DND-41 (cell line): ENCODE measurements around the gene MPI.

Source experiments
- ATAC-seq: fragments of 200-7000 bp; cut with Tn5 transposase; 3 replicates; pipeline ENCODE4 v1.9.1; 2021; ENCODE audit warnings: low read depth; ENCODE audit not compliant: insufficient read depth
- DNase-seq: peaks from one replicate; pipeline ENCODE4 v3.0.0-alpha.2; 2020
- H2AFZ ChIP-seq: 2 replicates; pipeline ENCODE4 v1.6.0; 2012; ENCODE audit warnings: low read depth, low read length
- H3K27ac ChIP-seq: 2 replicates; pipeline ENCODE4 v1.5.1; 2012; ENCODE audit warnings: low read length, inconsistent platforms
- H3K27me3 ChIP-seq: fragments of 200-600 bp; sonication (generic); 2 replicates; pipeline ENCODE4 v1.6.0; 2012; ENCODE audit warnings: low read length, mild to moderate bottlenecking, inconsistent platforms; ENCODE audit not compliant: insufficient read depth, poor library complexity
- H3K36me3 ChIP-seq: 2 replicates; pipeline ENCODE4 v1.5.1; 2012; ENCODE audit warnings: low read length, inconsistent platforms; ENCODE audit not compliant: insufficient read depth
- H3K4me1 ChIP-seq: 2 replicates; pipeline ENCODE4 v1.5.1; 2012; ENCODE audit warnings: mild to moderate bottlenecking, low read length; ENCODE audit not compliant: insufficient read depth
- H3K4me2 ChIP-seq: 2 replicates; pipeline ENCODE4 v1.6.0; 2012; ENCODE audit warnings: mild to moderate bottlenecking, moderate library complexity, low read length, inconsistent platforms; ENCODE audit not compliant: insufficient read depth
- H3K4me3 ChIP-seq, 2 experiments: fragments of 200-600 bp in 1 of 2; shearing (Covaris generic) in 1 of 2; 2 replicates each; pipeline ENCODE4 v1.5.1; 2012 to 2016; ENCODE audit warnings: inconsistent platforms in 2 of 2, low read length in 2 of 2, mild to moderate bottlenecking in 2 of 2, low read depth in 1 of 2, moderate library complexity in 1 of 2
- H3K79me2 ChIP-seq: 2 replicates; pipeline ENCODE4 v1.6.0; 2012; ENCODE audit warnings: low read length, inconsistent platforms; ENCODE audit not compliant: insufficient read depth
- H3K9ac ChIP-seq: 2 replicates; pipeline ENCODE4 v1.6.0; 2012; ENCODE audit warnings: low read depth, mild to moderate bottlenecking, inconsistent platforms, low read length, moderate library complexity
- H3K9me3 ChIP-seq: 2 replicates; pipeline ENCODE4 v1.5.1; 2012; ENCODE audit warnings: low read length, moderate library complexity, mild to moderate bottlenecking, inconsistent platforms; ENCODE audit not compliant: insufficient read depth, severe bottlenecking
- H4K20me1 ChIP-seq: 2 replicates; pipeline ENCODE4 v1.6.0; 2012; ENCODE audit warnings: low read length; ENCODE audit not compliant: insufficient read depth
- CTCF ChIP-seq: IDR thresholded peaks from 2 replicates; pipeline ENCODE4 v1.5.1; 2012; ENCODE audit warnings: borderline replicate concordance, low read length, moderate library complexity, mild to moderate bottlenecking; ENCODE audit not compliant: poor library complexity, severe bottlenecking; ENCODE audit errors: extremely low read depth
- EZH2 ChIP-seq: IDR thresholded peaks from 3 replicates; pipeline ENCODE4 v1.6.1; 2012; ENCODE audit warnings: borderline replicate concordance, low read depth, mild to moderate bottlenecking, moderate library complexity, low read length, inconsistent platforms; ENCODE audit not compliant: severe bottlenecking

Gene MPI

GRCh38 chr15:74896316-74896715 lies 6.5 kb downstream of the MPI start:
- H3K4me3 ChIP-seq, result no peak overlapping the region
- no peaks in the 10 kb centered on the region for H4K20me1 ChIP-seq
- no peak overlapping the region for H3K27ac ChIP-seq
- H3K36me3 ChIP-seq, result peaks cover 64% of the 10 kb centered on the region
- H3K4me1 ChIP-seq, result peaks cover 3% of the 10 kb centered on the region
- TF ChIP-seq CTCF, result no peak
- TF ChIP-seq EZH2, result no peak
- no peaks in the 10 kb centered on the region for H3K9me3 ChIP-seq
- no peaks in the 10 kb centered on the region for H3K79me2 ChIP-seq
- DNase-seq (no peak), ATAC-seq (no peak)
- no peak overlapping the region for H3K4me2 ChIP-seq
- no peaks in the 10 kb centered on the region for H3K27me3 ChIP-seq
- H3K9ac ChIP-seq, result no peak overlapping the region
- no peak overlapping the region for H2AFZ ChIP-seq

GRCh38 chr15:74897300-74897701 lies 7.5 kb downstream of the MPI start:
- no peak overlapping the region for H3K4me2 ChIP-seq
- H3K79me2 ChIP-seq, result no peaks in the 10 kb centered on the region
- no peak overlapping the region for H3K4me3 ChIP-seq
- H3K27me3 ChIP-seq, result no peaks in the 10 kb centered on the region
- no peak overlapping the region for H3K9ac ChIP-seq
- H3K4me1 ChIP-seq, result peaks cover 3% of the 10 kb centered on the region
- no peak for DNase-seq
- H3K27ac ChIP-seq, result no peak overlapping the region
- H2AFZ ChIP-seq, result no peak overlapping the region
- H3K36me3 ChIP-seq, result peaks cover 66% of the 10 kb centered on the region
- TF ChIP-seq CTCF (no peak), EZH2 (no peak)
- ATAC-seq, result no peak
- no peaks in the 10 kb centered on the region for H3K9me3 ChIP-seq
- no peaks in the 10 kb centered on the region for H4K20me1 ChIP-seq

- Histone ChIP-seq H3K27ac (peak overlapping the region; percentile 67), H4K20me1 (no peaks in the 10 kb centered on the region), H3K4me2 (no peak overlapping the region), H3K36me3 (peaks cover 70% of the 10 kb centered on the region), H3K4me3 (no peak overlapping the region), H3K9ac (peak overlapping the region; percentile 22), H3K79me2 (peaks cover 14% of the 10 kb centered on the region), H3K4me1 (peaks cover 16% of the 10 kb centered on the region), H3K9me3 (no peaks in the 10 kb centered on the region), H3K27me3 (no peaks in the 10 kb centered on the region), H2AFZ (peak overlapping the region; percentile 51; the same call in 1 of the 2 replicates)
- ATAC-seq, result peak; percentile 56
- peak; percentile 64 for DNase-seq
- TF ChIP-seq EZH2, result no peak
- TF ChIP-seq CTCF, result peak; percentile 84
Measured at GRCh38 chr15:74901612-74902063, 11.8 kb downstream of the MPI start.
